ENCODE measurements around the gene NLN. TPM values are rescaled to one million over a fixed set of nuclear protein-coding genes. Genes with fewer than 3 reads are reported as not detected.

Gene NLN
- total RNA-seq, 1 donor from 2014 or later: 45.8 TPM

DNA sequence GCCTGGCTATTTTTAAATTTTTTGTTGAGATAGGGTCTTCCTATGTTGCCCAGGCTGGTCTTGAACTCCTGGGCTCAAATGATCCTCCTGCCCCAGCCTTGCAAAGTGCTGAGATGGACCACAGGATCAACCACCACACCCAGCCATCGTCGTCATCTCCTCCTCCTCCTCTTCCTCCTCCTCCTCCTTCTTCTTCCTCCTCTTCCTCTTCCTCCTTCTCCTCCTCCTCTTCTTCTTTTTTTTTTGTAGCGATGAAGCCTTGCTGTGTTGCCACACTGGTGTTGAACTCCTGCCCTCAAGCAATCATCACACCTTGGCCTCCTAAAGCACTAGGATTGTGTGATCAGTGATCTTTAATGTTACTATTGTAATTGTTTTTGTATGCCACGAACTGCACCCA, 155.0 kb downstream of the NLN start:
- Mint-ChIP-seq H3K9me3 (ENCODE audit: unreplicated experiment) (no peaks in the 10 kb centered on the region), H3K27ac (ENCODE audit: unreplicated experiment) (no peak overlapping the region), H3K4me3 (ENCODE audit: unreplicated experiment) (no peak overlapping the region), H3K4me1 (ENCODE audit: unreplicated experiment) (no peaks in the 10 kb centered on the region), H3K27me3 (ENCODE audit: unreplicated experiment) (peaks cover 2% of the 10 kb centered on the region), H3K36me3 (ENCODE audit: low read depth, unreplicated experiment) (no peaks in the 10 kb centered on the region)
- TF ChIP-seq, protein P1, sequence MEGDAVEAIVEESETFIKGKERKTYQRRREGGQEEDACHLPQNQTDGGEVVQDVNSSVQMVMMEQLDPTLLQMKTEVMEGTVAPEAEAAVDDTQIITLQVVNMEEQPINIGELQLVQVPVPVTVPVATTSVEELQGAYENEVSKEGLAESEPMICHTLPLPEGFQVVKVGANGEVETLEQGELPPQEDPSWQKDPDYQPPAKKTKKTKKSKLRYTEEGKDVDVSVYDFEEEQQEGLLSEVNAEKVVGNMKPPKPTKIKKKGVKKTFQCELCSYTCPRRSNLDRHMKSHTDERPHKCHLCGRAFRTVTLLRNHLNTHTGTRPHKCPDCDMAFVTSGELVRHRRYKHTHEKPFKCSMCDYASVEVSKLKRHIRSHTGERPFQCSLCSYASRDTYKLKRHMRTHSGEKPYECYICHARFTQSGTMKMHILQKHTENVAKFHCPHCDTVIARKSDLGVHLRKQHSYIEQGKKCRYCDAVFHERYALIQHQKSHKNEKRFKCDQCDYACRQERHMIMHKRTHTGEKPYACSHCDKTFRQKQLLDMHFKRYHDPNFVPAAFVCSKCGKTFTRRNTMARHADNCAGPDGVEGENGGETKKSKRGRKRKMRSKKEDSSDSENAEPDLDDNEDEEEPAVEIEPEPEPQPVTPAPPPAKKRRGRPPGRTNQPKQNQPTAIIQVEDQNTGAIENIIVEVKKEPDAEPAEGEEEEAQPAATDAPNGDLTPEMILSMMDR (IDR thresholded peaks at IDR 0.05; ENCODE audit: unreplicated experiment): no peak
- DNase-seq (ENCODE audit: low spot score): no peak

Other genes with a start within 250 kb of the NLN start
- 16.7 TPM for gene ADAMTS6, start 240.3 kb upstream of the NLN start, total RNA-seq (ENCODE audit: unreplicated experiment)
- 28.9 TPM for gene CENPK, start 159.0 kb upstream of the NLN start, total RNA-seq (ENCODE audit: unreplicated experiment)
- gene PPWD1, start 158.9 kb upstream of the NLN start, total RNA-seq (ENCODE audit: unreplicated experiment): 44.9 TPM
- gene TRIM23, start 97.9 kb upstream of the NLN start, total RNA-seq (ENCODE audit: unreplicated experiment): 12.8 TPM
- gene SHLD3, start 97.2 kb upstream of the NLN start, total RNA-seq (ENCODE audit: unreplicated experiment): 2.8 TPM
- 20.3 TPM for gene TRAPPC13, start 97.2 kb upstream of the NLN start, total RNA-seq (ENCODE audit: unreplicated experiment)
- 8.3 TPM for gene SGTB, start 96 bp upstream of the NLN start, total RNA-seq (ENCODE audit: unreplicated experiment)
- gene ERBIN, start 204.4 kb downstream of the NLN start, total RNA-seq (ENCODE audit: unreplicated experiment): 93.3 TPM

Data from endothelial cell (in vitro differentiated cells).